ENCODE data around the gene MSH5.

The MSH5 gene

GRCh38 chr6:31713991-31714684 lies 25.7 kb upstream of the MSH5 start:
- peak; percentile 24 for DNase-seq

DNA sequence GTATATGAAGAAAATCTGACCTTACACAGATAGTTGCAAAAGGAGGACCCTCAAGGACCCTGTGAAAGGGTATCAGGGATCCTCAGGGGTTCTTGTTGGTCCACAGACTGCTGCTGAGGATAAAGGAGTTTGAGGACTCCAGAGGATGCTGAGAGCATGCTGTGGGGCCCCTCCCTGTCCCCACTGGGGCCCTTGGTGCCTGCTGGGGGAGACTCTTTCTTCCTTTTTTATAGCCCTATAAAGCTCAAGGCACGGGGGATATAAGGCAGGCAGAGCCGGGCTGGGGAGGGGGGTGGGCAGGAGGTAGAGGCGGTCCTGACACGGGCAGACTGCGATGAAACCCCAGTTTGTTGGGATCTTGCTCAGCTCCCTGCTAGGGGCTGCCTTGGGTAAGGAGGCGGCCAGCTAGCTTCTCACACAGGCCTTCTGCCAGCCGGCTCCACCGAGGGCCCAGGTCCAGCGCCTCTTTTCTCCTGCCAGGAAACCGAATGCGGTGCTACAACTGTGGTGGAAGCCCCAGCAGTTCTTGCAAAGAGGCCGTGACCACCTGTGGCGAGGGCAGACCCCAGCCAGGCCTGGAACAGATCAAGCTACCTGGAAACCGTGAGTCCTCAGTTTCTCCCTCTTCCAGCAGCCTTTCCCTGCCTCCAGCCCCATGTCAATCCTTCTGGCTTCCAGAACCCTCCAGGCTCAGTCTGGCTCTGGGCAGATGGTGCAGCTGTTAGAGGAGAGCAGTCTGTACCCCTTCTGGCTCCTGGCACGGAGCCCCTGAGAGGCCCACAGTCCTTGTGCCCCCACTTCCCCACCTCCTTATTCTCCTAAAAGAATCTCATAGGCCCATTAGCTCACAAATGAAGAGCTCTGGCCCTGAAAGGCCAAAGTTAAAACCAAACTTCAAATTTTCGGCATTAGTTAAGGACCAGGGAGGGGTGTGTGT lies 24.5 kb upstream of the MSH5 start, which contains the start of gene LY6G6D:
Gene LY6G6D, plus strand, starts transcription at position 327 of the 937 bp plus-strand sequence. Its CDS starts 8 bp downstream, at position 335.
- DNase-seq, result peak; percentile 58

DNA sequence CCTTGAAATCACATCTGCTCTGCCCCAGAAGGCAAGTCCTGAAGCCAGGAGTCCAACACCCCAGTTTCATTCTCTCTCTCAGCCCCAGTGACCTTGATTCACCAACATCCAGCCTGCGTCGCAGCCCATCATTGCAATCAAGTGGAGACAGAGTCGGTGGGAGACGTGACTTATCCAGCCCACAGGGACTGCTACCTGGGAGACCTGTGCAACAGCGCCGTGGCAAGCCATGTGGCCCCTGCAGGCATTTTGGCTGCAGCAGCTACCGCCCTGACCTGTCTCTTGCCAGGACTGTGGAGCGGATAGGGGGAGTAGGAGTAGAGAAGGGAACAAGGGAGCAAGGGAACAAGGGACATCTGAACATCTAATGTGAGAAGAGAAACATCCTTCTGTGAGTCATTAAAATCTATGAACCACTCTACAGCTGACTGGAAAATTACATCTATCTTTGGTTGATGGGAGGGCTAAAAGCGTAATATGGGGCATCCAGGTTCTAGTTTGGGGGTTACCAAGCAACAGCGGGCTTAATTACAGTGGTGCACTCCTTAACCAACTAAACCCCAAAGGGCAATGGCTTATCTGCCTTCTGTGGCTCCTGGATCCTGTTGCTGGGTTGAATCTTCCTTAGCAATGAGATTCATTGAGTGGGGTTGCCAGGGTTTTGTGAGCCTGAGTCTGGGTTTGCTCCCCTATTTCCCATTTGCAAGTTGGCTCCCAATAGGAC lies 22.1 kb upstream of the MSH5 start:
- no peak for DNase-seq

DNA sequence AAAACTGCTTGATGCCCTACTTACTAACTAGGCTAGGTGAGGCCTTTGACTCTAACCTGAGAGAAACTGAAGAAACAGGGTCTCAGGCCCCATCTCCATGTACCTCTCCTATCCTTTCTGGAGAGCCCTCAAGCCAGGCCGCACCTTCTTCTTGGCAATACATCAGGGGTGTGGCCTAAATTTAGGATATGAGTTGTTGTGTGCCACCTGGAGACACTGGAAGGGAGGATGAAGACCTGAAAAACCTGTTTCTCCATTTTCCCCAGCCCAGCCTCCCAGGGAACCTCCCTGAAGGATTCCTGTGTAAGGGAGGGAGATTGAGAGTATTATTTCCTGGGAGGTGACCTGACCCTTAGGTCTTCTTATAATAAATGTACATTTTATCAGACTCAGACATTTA lies 21.5 kb upstream of the MSH5 start:
- DNase-seq, result no peak

DNA sequence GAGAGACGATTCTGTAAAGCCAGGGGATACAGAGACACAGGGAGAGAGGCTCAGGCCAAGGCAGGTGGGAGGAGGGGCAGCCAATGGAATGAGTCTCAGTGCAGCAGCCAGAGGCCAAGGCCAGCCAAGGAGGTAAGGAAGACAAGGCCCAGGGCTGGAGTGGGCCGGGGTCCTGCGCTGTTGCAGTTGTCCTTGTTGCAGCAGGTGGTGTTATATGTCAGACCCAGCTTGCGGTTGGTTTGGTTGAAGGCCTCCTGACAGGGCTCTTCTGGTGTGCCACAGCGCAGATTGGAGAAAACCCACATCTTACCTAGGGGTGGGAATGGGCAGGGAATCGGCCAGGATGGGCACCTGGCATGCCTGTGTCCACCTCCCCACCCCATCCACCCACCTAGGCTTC lies 20.8 kb upstream of the MSH5 start:
- DNase-seq, result no peak

DNA sequence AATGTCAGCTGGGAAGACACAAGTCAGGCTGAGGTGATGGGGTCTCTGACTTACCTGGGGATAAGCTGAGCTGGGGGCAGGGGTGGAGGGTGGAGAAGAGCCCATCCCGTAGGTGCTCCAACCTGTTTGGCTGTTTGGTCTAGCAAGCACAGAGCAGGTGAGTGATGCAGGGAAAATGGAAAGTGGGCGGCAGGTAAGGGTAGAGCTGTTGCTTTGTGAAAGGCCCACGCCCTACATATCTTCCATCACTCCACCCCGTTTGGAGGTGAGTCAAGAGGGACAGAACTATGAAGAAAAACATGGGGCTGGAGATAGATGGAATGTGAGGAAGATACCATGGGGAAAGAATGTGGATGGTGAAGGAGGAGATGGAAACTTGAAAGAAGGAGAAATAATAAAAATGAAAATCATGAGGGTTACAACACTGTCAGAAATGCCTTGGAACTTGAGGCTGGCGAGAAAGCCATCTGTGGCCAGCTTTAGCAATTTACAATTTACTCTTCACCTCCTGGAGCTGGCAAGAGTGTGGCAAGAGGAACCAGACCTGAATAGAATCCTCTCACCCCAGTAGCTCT lies 19.5 kb upstream of the MSH5 start:
- no peak for DNase-seq

DNA sequence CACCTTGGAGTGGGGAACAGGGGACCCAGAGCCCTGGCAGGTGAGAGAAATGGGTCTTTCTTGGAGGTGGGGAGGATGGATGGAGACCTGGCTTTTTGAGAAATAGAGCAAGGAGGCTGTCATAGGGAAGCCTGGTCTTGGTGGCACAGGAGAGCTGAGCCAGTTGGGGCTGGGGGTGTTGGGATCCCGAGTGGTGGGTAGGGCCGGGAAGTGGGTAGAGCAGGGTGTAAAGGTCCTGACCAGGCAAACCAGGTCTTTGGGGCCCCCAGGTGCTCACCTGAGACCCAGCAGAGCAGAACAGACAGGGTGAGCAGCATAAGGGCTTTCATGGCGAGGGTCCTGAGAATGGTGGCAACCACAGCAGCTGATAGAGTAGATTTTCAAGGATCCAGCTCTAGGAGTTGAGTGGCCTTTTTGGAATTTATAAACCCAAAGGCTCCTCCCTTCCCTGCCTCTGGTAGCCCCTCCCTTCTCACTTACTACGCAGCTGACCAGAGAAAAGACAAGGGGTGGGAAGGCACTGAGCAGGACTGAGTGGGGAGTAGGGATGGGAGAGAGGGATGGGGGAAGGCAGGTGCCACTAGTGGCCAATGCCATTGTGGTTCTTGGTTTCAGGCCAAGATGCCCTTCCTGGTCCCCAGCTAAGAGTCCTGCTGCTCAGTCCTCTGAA lies 18.3 kb upstream of the MSH5 start, which contains the start of gene LY6G6C:
Gene LY6G6C, minus strand, starts transcription at position 396 of the 670 bp plus-strand sequence. Its CDS starts 67 bp downstream, at position 329.
- DNase-seq, result no peak

GRCh38 chr6:31722173-31722572 lies 17.6 kb upstream of the MSH5 start:
- no peak for DNase-seq

DNA sequence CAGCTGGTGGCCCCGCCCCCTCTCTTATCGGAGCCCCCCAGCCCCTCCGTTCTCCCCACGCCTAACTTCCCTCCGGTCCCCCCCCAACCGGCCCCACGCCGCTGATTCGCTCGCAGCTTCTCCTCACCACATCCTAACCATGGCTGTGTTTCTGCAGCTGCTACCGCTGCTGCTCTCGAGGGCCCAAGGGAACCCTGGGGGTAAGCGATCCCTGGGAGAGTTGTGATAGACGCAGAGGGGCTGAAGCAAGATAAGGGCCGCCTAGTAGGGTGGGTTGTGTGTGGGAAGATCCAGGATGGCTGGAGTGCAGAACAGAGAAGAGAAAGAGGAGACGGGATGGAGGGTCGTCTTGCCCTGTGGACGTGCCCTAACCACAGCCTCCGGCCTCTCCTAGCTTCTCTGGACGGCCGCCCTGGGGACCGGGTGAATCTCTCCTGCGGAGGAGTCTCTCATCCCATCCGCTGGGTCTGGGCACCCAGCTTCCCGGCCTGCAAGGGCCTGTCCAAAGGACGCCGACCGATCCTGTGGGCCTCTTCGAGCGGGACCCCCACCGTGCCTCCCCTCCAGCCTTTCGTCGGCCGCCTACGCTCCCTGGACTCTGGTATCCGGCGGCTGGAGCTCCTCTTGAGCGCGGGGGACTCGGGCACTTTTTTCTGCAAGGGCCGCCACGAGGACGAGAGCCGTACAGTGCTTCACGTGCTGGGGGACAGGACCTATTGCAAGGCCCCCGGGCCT lies 16.4 kb upstream of the MSH5 start, which contains the start of gene MPIG6B:
Gene MPIG6B, plus strand, starts transcription at position 129 of the 735 bp plus-strand sequence. Its CDS starts 11 bp downstream, at position 140.
- no peak for DNase-seq

- DNase-seq, result no peak
Measured at GRCh38 chr6:31723980-31724691, 15.7 kb upstream of the MSH5 start.

DNA sequence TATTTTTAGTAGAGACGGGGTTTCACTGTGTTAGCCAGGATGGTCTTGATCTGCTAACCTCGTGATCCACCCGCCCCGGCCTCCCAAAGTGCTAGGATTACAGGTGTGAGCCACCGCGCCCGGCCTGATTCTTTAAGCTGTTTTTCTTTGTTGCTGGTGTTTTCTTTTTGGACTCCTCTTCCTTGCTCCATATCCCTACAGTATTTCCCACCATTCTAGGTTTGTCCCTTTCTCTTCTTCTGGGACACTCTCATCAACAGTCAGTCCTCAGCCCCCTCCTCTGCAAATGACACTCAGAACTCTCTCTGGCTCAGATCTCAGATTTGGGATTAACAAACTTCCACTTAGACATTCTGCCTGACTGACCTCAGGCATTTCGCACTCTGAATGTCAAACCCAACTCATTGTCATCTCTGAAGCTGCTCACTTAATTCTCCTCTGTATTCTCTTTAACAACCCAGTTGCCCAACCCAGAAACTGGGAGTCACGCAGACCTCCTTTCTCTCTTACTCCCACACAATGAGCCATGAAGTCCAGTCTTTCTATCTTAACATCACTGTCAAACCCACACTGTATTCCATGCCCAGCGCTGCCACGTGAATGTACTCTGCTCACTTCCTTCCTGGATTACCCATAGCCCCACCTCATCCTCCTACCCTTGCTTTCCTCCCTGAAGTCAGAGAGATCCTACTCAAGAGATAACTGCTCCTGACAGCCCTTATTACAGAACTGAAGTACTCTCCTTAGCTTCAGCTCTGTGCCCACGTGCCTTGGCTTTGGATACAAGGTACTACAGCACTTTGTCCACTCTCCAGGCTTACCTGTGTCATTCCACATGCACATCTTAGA lies 14.1 kb upstream of the MSH5 start:
- no peak for DNase-seq

GRCh38 chr6:31727034-31727716 lies 12.6 kb upstream of the MSH5 start:
- no peak for DNase-seq

- DNase-seq, result no peak
Measured at GRCh38 chr6:31727717-31728671, 11.8 kb upstream of the MSH5 start.

GRCh38 chr6:31728767-31729514 lies 10.9 kb upstream of the MSH5 start, which contains the start of gene DDAH2:
TSS of gene DDAH2 (minus strand) at chr6:31729299. CDS start at chr6:31729161, 138 bp downstream.
- no peak for DNase-seq

DNA sequence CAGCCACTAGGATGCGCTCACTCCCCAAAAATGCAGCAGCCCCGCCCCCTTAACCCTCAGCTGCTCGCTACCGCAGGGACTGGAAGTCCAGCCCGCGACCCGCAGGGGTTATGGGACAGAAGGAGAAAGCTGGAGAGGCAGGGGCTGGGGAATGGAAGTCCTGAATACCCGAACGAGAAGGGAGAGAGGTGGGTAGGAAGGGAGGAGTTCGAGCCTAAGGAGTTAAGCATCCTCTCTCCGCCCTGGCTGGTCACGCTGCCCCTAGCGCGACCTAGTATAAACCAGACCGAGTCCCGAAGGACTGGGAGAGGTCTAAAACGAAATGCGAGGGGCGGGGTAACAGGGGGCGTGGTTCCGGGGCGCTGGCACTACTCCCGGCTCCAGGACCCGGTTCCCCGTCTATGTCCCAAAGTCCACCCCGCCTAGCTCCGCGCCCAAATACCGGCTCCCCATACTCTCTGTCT lies 10.3 kb upstream of the MSH5 start:
- DNase-seq, result peak; percentile 77

GRCh38 chr6:31729979-31730630 lies 9.7 kb upstream of the MSH5 start:
- peak; percentile 35 for DNase-seq
